ENCODE data around the gene ACKR2. TPM values are rescaled to one million over a fixed set of nuclear protein-coding genes. Genes with fewer than 3 reads are reported as not detected.
A peak's percentile ranks its signal among the peaks of the same experiment; 100 is the strongest.

ACKR2 gene
- total RNA-seq, 2 donors from 2014 or later = 0.55 to 1.9 TPM

DNA sequence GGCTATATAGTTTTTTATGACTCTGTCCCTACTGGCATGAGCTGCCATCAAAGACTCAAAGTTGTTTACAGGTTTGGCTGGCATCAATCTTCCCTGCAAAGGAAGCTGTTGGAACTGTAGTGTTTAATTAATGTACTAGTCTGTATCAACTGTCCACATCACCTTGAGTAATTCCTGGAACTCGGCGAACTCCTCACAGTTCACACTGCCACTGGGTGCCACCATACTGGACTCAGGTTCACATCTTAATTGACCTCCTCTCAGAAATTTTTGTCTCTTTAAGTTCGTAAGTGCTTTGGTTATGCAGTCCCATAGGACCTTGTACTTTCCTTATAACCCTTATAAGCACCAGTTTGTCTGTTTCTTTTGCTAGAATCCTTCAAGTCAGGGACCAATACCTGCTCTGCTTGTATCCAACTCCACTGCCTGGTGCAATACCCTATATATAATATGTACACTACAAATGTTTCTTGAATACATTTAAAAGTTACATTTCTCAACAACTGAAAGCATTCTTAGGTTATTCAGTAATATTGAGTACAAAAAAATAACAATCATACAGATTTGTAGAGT lies 8.1 kb upstream of the ACKR2 start:
- no peaks in the 10 kb centered on the region for H3K9me3 ChIP-seq
- no peak for DNase-seq (ENCODE audit: low spot score)
- TF ChIP-seq, protein P1, sequence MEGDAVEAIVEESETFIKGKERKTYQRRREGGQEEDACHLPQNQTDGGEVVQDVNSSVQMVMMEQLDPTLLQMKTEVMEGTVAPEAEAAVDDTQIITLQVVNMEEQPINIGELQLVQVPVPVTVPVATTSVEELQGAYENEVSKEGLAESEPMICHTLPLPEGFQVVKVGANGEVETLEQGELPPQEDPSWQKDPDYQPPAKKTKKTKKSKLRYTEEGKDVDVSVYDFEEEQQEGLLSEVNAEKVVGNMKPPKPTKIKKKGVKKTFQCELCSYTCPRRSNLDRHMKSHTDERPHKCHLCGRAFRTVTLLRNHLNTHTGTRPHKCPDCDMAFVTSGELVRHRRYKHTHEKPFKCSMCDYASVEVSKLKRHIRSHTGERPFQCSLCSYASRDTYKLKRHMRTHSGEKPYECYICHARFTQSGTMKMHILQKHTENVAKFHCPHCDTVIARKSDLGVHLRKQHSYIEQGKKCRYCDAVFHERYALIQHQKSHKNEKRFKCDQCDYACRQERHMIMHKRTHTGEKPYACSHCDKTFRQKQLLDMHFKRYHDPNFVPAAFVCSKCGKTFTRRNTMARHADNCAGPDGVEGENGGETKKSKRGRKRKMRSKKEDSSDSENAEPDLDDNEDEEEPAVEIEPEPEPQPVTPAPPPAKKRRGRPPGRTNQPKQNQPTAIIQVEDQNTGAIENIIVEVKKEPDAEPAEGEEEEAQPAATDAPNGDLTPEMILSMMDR (IDR thresholded peaks at IDR 0.05) = no peak
- intact Hi-C loops (cut with DNase I) = no loop called here
- H3K4me1 ChIP-seq (replicated peaks) = no peaks in the 10 kb centered on the region
- peak overlapping the region; percentile 3 to 12 for H3K27ac ChIP-seq
- H3K27me3 ChIP-seq (replicated peaks; ENCODE audit: insufficient read depth) = no peaks in the 10 kb centered on the region
- H3K36me3 ChIP-seq = no peaks in the 10 kb centered on the region
- H3K4me3 ChIP-seq = no peak overlapping the region
- 74% methylated on average over 3 of the region's 3 CpGs for WGBS

DNA sequence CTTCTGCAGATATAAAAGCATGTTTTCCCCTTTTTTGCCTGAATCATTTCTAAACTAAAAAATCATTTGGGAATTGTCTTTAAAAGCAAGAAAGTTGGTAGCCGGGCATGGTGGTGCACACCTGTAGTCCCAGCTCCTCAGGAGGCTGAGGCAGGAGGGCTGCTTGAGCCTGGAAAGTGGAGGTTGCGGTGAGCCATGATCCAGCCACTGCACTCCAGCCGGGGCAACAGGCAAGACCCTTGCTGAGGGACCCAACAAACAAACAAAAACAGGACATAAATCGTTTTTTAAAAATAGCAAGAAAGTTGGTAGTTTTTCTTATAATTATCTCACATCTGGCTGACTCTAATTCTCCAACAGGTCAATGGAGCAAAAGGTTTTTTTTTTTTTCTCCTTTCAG lies 7.5 kb upstream of the ACKR2 start:
- DNase-seq (ENCODE audit: low spot score) = no peak
- Histone ChIP-seq H3K9me3 (no peaks in the 10 kb centered on the region), H3K27me3 (replicated peaks; ENCODE audit: insufficient read depth) (no peaks in the 10 kb centered on the region), H3K36me3 (no peaks in the 10 kb centered on the region), H3K4me1 (replicated peaks) (no peaks in the 10 kb centered on the region), H3K27ac (peak overlapping the region in 1 of 2 donors; percentile 12), H3K4me3 (no peak overlapping the region)
- 89% methylated on average over 4 of the region's 4 CpGs for WGBS
- intact Hi-C loops (cut with DNase I) = no loop called here
- TF ChIP-seq POLR2A (IDR thresholded peaks at IDR 0.05) (no peak), POLR2AphosphoS5 (IDR thresholded peaks at IDR 0.05) (no peak)
- TF ChIP-seq, protein P1 (IDR thresholded peaks at IDR 0.05) = no peak

DNA sequence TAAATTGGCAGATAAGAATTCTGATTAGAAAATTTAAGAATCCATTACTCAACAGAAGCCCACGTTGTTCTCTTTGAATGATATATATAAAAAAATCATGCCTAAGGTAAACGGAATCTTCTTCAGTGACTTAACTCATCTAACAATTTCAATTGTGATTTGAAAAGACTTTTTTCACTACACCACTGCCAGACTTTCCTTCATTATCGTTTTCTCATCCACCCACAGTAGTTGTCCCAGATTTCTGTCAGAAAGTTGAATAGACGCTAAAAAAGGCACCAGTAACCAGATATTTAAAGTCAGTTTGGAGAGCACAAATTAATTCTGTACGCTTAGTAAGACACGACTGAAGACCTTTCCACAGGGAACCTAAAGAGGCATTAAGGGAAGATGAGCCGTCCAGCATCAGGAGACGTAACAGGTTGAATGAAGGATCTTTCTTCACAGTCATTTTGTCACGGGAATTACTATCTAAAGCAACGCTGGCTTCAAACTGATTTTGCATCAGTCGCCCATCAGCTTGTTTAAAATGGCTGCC lies 6.3 kb upstream of the ACKR2 start:
- H3K4me1 ChIP-seq (replicated peaks) = no peaks in the 10 kb centered on the region
- H3K4me3 ChIP-seq = peak overlapping the region; percentile 77 to 82
- TF ChIP-seq, protein P1 (IDR thresholded peaks at IDR 0.05) = no peak
- no peak for TF ChIP-seq POLR2A (IDR thresholded peaks at IDR 0.05)
- no peak for TF ChIP-seq POLR2AphosphoS5 (IDR thresholded peaks at IDR 0.05)
- no peaks in the 10 kb centered on the region for H3K27me3 ChIP-seq (replicated peaks; ENCODE audit: insufficient read depth)
- intact Hi-C loops (cut with DNase I) = no loop called here
- no peaks in the 10 kb centered on the region for H3K9me3 ChIP-seq
- DNase-seq (ENCODE audit: low spot score) = no peak
- H3K36me3 ChIP-seq = no peaks in the 10 kb centered on the region
- whole genome bisulfite sequencing = 18% methylated on average over 11 of the region's 11 CpGs
- peak overlapping the region; percentile 93 to 97 for H3K27ac ChIP-seq

DNA sequence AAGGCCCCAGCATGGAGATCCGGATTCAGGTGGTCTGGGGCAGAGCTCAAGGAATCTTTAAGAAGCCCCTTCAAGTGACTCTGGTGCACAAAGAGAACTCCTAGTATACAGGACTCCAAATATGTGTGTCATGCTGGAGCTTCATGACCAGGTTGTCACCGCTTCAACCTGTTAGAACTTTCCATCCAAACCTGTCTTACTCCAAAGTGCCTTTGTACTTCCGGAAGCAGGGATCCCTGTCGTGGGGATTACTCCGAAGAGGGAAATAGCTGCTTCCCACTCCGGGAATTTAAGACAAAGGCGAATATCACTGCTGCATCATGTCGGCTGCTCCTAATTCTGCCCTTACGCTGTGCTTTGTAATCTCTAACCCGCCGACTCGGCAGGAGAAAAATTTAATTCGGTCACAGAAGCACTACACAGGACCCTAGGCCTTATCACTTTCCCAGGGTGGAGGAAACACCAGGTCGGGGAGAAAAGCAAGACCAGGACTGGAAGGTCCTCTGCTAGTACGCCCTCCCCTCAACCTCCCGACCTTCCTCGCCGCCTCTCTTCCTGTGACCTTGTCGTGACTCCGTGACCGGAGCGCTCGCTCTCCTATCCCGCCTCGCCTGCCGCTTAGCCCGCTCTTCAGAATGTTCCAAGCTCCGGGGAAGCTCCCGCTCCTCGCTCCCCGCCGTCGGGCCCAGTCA lies 5.7 kb upstream of the ACKR2 start:
- peak overlapping the region; percentile 93 to 97 for H3K27ac ChIP-seq
- no peaks in the 10 kb centered on the region for H3K36me3 ChIP-seq
- no peak for DNase-seq (ENCODE audit: low spot score)
- TF ChIP-seq POLR2AphosphoS5 (IDR thresholded peaks at IDR 0.05) (peak; percentile 41), POLR2A (IDR thresholded peaks at IDR 0.05) (no peak)
- TF ChIP-seq, protein P1 (IDR thresholded peaks at IDR 0.05) = no peak
- H3K4me3 ChIP-seq = peak overlapping the region; percentile 77 to 82
- intact Hi-C loops (cut with DNase I) = no loop called here
- no peaks in the 10 kb centered on the region for H3K9me3 ChIP-seq
- under 1% methylated on average over 33 of the region's 33 CpGs for WGBS
- H3K27me3 ChIP-seq (replicated peaks; ENCODE audit: insufficient read depth) = no peaks in the 10 kb centered on the region
- H3K4me1 ChIP-seq (replicated peaks) = no peaks in the 10 kb centered on the region

Measured in prostate gland (tissue), 2 donors.